Endodermal cell (in vitro differentiated cells): ENCODE results near the gene RFESD. TPM values are rescaled to one million over a fixed set of nuclear protein-coding genes. Genes with fewer than 3 reads are reported as not detected.
"Not testable (repeated sequence)": the region's sequence is repeated elsewhere in the genome, so short reads cannot be mapped to it uniquely, and the experiment has no call there.

Experiments
- DNase-seq: peaks from one replicate; pipeline ENCODE4 v3.0.0-alpha.2; 2017
- H3K27ac ChIP-seq: 2 replicates; pipeline ENCODE4 v1.5.1; 2013; ENCODE audit warnings: mild to moderate bottlenecking, low read depth, low read length, moderate library complexity
- H3K27me3 ChIP-seq: 2 replicates; pipeline ENCODE4 v1.6.1; 2013; ENCODE audit warnings: mild to moderate bottlenecking, low read length, moderate library complexity; ENCODE audit not compliant: insufficient read depth, control insufficient read depth, poor library complexity, severe bottlenecking
- H3K36me3 ChIP-seq: 2 replicates; pipeline ENCODE4 v1.7.0; 2013; ENCODE audit warnings: mild to moderate bottlenecking, low read length, moderate library complexity; ENCODE audit not compliant: control insufficient read depth, insufficient read depth
- H3K4me1 ChIP-seq: one replicate; pipeline ENCODE4 v1.7.0; 2013; ENCODE audit warnings: low read length; ENCODE audit not compliant: control insufficient read depth, insufficient read depth
- H3K4me3 ChIP-seq: 2 replicates; pipeline ENCODE4 v1.5.1; 2013; ENCODE audit warnings: mild to moderate bottlenecking, low read length, moderate library complexity
- H3K9ac ChIP-seq: 2 replicates; pipeline ENCODE4 v1.6.1; 2013; ENCODE audit warnings: mild to moderate bottlenecking, low read length, moderate library complexity; ENCODE audit not compliant: poor library complexity, severe bottlenecking; ENCODE audit errors: extremely low read depth
- H3K9me3 ChIP-seq: 2 replicates; pipeline ENCODE4 v1.6.1; 2013; ENCODE audit warnings: mild to moderate bottlenecking, low read length, moderate library complexity; ENCODE audit not compliant: control insufficient read depth
- H3K27ac Mint-ChIP-seq: 2 replicates; pipeline ENCODE4 v1.8.0; 2020; ENCODE audit warnings: mixed read lengths
- H3K27me3 Mint-ChIP-seq: 2 replicates; pipeline ENCODE4 v1.8.0; 2021; ENCODE audit warnings: mild to moderate bottlenecking, mixed read lengths; ENCODE audit not compliant: insufficient read depth
- H3K36me3 Mint-ChIP-seq: 2 replicates; pipeline ENCODE4 v1.8.0; 2020; ENCODE audit warnings: low read depth, mixed read lengths
- H3K4me1 Mint-ChIP-seq: 2 replicates; pipeline ENCODE4 v1.8.0; 2020; ENCODE audit warnings: mixed read lengths
- H3K4me3 Mint-ChIP-seq: 2 replicates; pipeline ENCODE4 v1.8.0; 2020; ENCODE audit warnings: mild to moderate bottlenecking, moderate library complexity, mixed read lengths
- H3K9me3 Mint-ChIP-seq: 2 replicates; pipeline ENCODE4 v1.8.0; 2020; ENCODE audit warnings: mild to moderate bottlenecking, mixed read lengths
- WGBS, 2 experiments: methylation state at CpG; one replicate each; pipeline versions ENCODE4 v1.1.5 to v1.1.7; 2013; ENCODE audit warnings: missing lambda C conversion rate in 2 of 2, mixed read lengths in 1 of 2; ENCODE audit not compliant: insufficient coverage in 1 of 2, insufficient read length in 1 of 2; 5-methylcytosine and 5-hydroxymethylcytosine counted together
- total RNA-seq, 2 donors: library from RNA; stranded (reverse); fragmentation: NEBNext Ultra II Directional in 1 of 2; extraction: Animal tissue kit (Norgen Biotek cat#: 25700) in 1 of 2; gene quantifications; 2 replicates in 1 of 2; 3 replicates in 1 of 2; pipeline ENCODE4 v1.2.1, GENCODE V29; 2021
- TF ChIP-seq, protein P1 (sequence below): fragments of 200-600 bp; sonication (generic); conservative IDR thresholded peaks from 2 replicates; pipeline ENCODE4 v1.5.0; 2021; ENCODE audit warnings: antibody characterized with exemption, mild to moderate bottlenecking

Gene RFESD
- total RNA-seq, 2 donors from 2014 or later = 7.1 to 13.7 TPM

DNA sequence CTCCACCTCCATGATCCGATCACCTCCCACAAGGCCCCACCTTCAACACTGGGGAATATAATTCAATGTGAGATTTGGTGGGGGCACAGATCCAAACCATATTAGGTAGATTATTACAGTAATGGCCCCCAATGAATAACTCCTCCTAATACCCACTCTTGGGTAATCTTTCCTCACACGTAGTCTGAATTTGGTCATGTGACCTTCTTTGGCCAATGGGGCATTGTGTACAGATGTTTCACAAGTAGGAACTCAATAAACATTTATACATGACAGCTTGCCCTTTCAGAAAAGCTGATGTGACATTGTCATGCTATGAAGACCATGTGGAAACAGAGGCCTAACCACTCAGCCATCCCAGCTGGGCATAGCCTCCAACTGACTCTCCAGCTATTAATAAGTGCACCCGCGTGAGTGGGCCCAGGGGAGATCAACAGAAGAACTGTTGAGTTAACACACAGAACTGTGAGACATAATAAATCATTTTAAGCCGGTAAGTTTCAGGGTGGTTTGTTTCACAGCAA is 16.1 kb upstream of the RFESD start:
- H3K9me3 ChIP-seq = peaks cover 20% of the 10 kb centered on the region
- H3K4me1 Mint-ChIP-seq = peaks cover 11% of the 10 kb centered on the region
- H3K27ac Mint-ChIP-seq = no peak overlapping the region
- no peak overlapping the region for H3K9ac ChIP-seq
- H3K9me3 Mint-ChIP-seq = peaks cover 24% of the 10 kb centered on the region
- H3K27me3 ChIP-seq = peaks cover 2% of the 10 kb centered on the region
- H3K4me3 Mint-ChIP-seq = no peak overlapping the region
- peaks cover 4% of the 10 kb centered on the region for H3K4me1 ChIP-seq
- H3K36me3 ChIP-seq = no peaks in the 10 kb centered on the region
- TF ChIP-seq, protein P1, sequence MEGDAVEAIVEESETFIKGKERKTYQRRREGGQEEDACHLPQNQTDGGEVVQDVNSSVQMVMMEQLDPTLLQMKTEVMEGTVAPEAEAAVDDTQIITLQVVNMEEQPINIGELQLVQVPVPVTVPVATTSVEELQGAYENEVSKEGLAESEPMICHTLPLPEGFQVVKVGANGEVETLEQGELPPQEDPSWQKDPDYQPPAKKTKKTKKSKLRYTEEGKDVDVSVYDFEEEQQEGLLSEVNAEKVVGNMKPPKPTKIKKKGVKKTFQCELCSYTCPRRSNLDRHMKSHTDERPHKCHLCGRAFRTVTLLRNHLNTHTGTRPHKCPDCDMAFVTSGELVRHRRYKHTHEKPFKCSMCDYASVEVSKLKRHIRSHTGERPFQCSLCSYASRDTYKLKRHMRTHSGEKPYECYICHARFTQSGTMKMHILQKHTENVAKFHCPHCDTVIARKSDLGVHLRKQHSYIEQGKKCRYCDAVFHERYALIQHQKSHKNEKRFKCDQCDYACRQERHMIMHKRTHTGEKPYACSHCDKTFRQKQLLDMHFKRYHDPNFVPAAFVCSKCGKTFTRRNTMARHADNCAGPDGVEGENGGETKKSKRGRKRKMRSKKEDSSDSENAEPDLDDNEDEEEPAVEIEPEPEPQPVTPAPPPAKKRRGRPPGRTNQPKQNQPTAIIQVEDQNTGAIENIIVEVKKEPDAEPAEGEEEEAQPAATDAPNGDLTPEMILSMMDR = no peak
- WGBS, 2 experiments = 96 to 97% methylated on average over 3 to 5 of the region's 5 CpGs
- no peak for DNase-seq
- H3K27me3 Mint-ChIP-seq = no peaks in the 10 kb centered on the region
- H3K36me3 Mint-ChIP-seq = no peaks in the 10 kb centered on the region
- no peak overlapping the region for H3K27ac ChIP-seq
- H3K4me3 ChIP-seq = no peak overlapping the region

DNA sequence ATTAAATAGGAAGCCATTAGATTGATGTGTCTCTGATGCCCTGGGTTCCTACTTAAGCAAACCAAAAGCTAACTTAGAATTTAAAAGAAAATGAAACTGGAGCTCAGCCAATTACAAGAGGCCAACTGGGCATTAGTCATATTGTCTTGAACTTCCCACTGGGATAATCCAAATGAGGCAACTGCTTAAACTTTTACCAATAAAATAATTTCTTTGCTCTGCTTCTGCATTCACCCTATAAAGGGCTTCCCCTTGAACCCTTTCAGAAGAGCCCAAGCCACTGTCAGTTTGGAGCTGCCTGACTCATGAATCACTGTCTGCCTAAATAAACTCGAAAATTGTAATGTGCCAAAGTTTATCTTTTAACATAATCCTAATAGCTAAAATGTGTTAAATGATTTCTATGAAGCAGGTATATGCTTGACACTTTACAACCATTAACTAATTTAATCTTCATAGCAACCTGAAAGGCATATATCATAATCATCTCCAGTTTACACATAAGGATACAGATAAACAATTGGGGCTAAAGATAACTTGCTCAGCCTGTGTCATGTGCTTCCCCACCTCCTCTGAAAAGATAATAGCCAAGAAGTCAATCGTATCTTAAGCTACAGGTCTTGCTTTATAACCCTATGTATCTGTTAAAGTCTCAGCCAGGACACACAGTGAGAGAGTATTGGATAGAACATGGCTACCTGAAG is 15.2 kb upstream of the RFESD start:
- Histone ChIP-seq H3K4me3 (no peak overlapping the region), H3K9me3 (peaks cover 20% of the 10 kb centered on the region), H3K9ac (no peak overlapping the region), H3K36me3 (no peaks in the 10 kb centered on the region), H3K4me1 (peaks cover 4% of the 10 kb centered on the region), H3K27me3 (no peaks in the 10 kb centered on the region), H3K27ac (no peak overlapping the region)
- WGBS, 2 experiments = 67 to 95% methylated on average over 1 to 2 of the region's 2 CpGs
- no peak for DNase-seq
- Mint-ChIP-seq H3K27me3 (no peaks in the 10 kb centered on the region), H3K4me1 (peaks cover 11% of the 10 kb centered on the region), H3K36me3 (no peaks in the 10 kb centered on the region), H3K9me3 (peaks cover 24% of the 10 kb centered on the region), H3K4me3 (no peak overlapping the region), H3K27ac (no peak overlapping the region)
- TF ChIP-seq, protein P1 = no peak

DNA sequence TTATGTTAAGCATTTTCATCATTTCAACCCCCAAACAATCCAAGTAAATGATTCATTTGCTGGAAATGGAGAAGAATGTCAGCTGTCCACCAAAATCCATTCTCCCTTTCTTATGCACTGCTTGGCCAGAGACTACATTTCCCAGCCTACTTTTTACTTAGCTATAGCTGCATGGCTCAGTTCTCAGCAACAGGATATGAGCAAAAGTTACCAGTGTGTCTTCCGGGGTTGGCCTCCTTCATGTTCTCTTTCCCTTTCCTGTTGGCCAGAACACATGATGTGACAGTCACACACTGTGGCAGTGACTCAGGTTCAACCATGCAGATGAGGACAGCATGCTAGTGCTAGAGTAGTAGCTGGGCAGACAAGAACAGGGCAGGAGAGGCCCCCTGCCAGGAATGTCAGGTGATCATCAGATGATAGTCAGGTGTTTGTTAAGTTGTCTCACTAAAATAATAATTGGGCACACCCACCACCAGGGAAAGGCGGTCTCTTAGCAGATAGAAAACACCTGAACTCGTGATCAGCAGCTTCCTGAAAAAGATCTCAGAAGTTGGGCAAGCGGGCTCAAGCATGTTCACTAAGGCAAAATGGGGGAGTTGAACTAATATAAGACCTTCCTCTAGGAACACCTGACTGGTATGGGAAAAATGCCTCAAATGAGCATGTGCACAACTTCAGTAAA is 14.4 kb upstream of the RFESD start:
- peak; percentile 53 for DNase-seq
- H3K4me1 Mint-ChIP-seq = peaks cover 11% of the 10 kb centered on the region
- no peak overlapping the region for H3K27ac Mint-ChIP-seq
- 93 to 96% methylated on average over 3 to 4 of the region's 4 CpGs for WGBS, 2 experiments
- Histone ChIP-seq H3K9ac (no peak overlapping the region), H3K27me3 (no peaks in the 10 kb centered on the region), H3K36me3 (no peaks in the 10 kb centered on the region), H3K9me3 (peaks cover 20% of the 10 kb centered on the region), H3K4me1 (peaks cover 4% of the 10 kb centered on the region), H3K4me3 (no peak overlapping the region), H3K27ac (no peak overlapping the region)
- peaks cover 24% of the 10 kb centered on the region for H3K9me3 Mint-ChIP-seq
- no peak overlapping the region for H3K4me3 Mint-ChIP-seq
- no peaks in the 10 kb centered on the region for H3K27me3 Mint-ChIP-seq
- H3K36me3 Mint-ChIP-seq = no peaks in the 10 kb centered on the region
- TF ChIP-seq, protein P1 = no peak

DNA sequence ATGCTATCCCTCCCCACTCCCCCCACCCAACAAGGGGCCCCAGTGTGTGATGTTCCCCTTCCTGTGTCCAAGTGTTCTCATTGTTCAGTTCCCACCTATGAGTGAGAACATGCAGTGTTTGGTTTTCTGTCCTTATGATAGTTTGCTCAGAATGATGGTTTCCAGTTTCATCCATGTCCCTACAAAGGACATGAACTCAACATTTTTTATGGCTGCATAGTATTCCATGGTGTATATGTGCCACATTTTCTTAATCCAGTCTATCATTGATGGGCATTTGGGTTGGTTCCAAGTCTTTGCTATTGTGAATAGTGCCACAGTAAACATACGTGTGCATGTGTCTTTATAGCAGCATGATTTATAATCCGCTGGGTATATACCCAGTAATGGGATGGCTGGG is 13.6 kb upstream of the RFESD start:
- peaks cover 11% of the 10 kb centered on the region for H3K4me1 Mint-ChIP-seq
- not testable (repeated sequence) for H3K27me3 ChIP-seq, H3K4me3 Mint-ChIP-seq, DNase-seq, H3K27ac ChIP-seq, H3K36me3 ChIP-seq, H3K27me3 Mint-ChIP-seq, H3K27ac Mint-ChIP-seq, H3K4me3 ChIP-seq, H3K36me3 Mint-ChIP-seq, H3K4me1 ChIP-seq, H3K9ac ChIP-seq
- H3K9me3 ChIP-seq = peaks cover 16% of the 10 kb centered on the region
- H3K9me3 Mint-ChIP-seq = peaks cover 19% of the 10 kb centered on the region
- 96% methylated on average over 2 of the region's 2 CpGs; no CpG with 5 or more reads in 1 of the 2 experiments for whole genome bisulfite sequencing, 2 experiments
